HepG2 (cell line): ENCODE results near the gene NRIP2. TPM values are rescaled to one million over a fixed set of nuclear protein-coding genes. Genes with fewer than 3 reads are reported as not detected.

Source experiments
- CREB3 ChIP-seq: sonication (generic); formaldehyde crosslinking; IDR thresholded peaks from 2 replicates; pipeline ENCODE4 v1.5.0; 2020; ENCODE audit warnings: missing genetic modification reagents
- HIC2 ChIP-seq: sonication (generic); formaldehyde crosslinking; IDR thresholded peaks from 2 replicates; pipeline ENCODE4 v1.9.0; 2022; ENCODE audit warnings: low read depth, missing genetic modification reagents
- KLF16 ChIP-seq, 2 experiments: sonication (generic) in 1 of 2; formaldehyde crosslinking in 1 of 2; IDR thresholded peaks; 2 replicates each; pipeline versions ENCODE4 v1.6.1 to v1.8.0; 2016 to 2023; ENCODE audit warnings: missing genetic modification reagents in 2 of 2, missing compliant biosample characterization in 1 of 2
- MEIS2 ChIP-seq: sonication (generic); formaldehyde crosslinking; IDR thresholded peaks from 2 replicates; pipeline ENCODE4 v1.9.0; 2021; ENCODE audit warnings: mild to moderate bottlenecking, missing genetic modification reagents
- NFE2L1 ChIP-seq: sonication (generic); formaldehyde crosslinking; IDR thresholded peaks from 2 replicates; pipeline ENCODE4 v1.4.0; 2020; ENCODE audit warnings: missing genetic modification reagents, mild to moderate bottlenecking, borderline replicate concordance
- NFE2L2 ChIP-seq: fragments of 150-350 bp; IDR thresholded peaks from 2 replicates; pipeline ENCODE4 v1.6.1; 2014; ENCODE audit warnings: low read length
- NR2C2 ChIP-seq: sonication (generic); formaldehyde crosslinking; IDR thresholded peaks from 2 replicates; pipeline ENCODE4 v1.4.0; 2020; ENCODE audit warnings: missing genetic modification reagents, mild to moderate bottlenecking, moderate library complexity, borderline replicate concordance
- SIX4 ChIP-seq: sonication (generic); formaldehyde crosslinking; IDR thresholded peaks from 2 replicates; pipeline ENCODE4 v1.4.0; 2020; ENCODE audit warnings: missing genetic modification reagents
- ZBTB38 ChIP-seq: sonication (generic); formaldehyde crosslinking; IDR thresholded peaks from 2 replicates; pipeline ENCODE4 v1.5.1; 2020; ENCODE audit warnings: mild to moderate bottlenecking, missing genetic modification reagents
- ZHX2 ChIP-seq, 2 experiments: sonication (generic) in 1 of 2; formaldehyde crosslinking in 1 of 2; IDR thresholded peaks; 2 replicates each; pipeline versions ENCODE4 v1.6.1 to v1.9.0; 2014 to 2022; ENCODE audit warnings: antibody characterized with exemption in 1 of 2, borderline replicate concordance in 1 of 2, inconsistent platforms in 1 of 2, low read depth in 1 of 2, missing genetic modification reagents in 1 of 2
- ZNF33A ChIP-seq: sonication (generic); formaldehyde crosslinking; IDR thresholded peaks from 2 replicates; pipeline ENCODE4 v1.5.1; 2020; ENCODE audit warnings: missing genetic modification reagents, mild to moderate bottlenecking, moderate library complexity, borderline replicate concordance
- ZNF432 ChIP-seq: sonication (generic); formaldehyde crosslinking; IDR thresholded peaks from 2 replicates; pipeline ENCODE4 v1.5.0; 2020; ENCODE audit warnings: missing genetic modification reagents, mild to moderate bottlenecking, borderline replicate concordance
- ZNF558 ChIP-seq: sonication (generic); formaldehyde crosslinking; IDR thresholded peaks from 2 replicates; pipeline ENCODE4 v1.9.0; 2022; ENCODE audit warnings: mild to moderate bottlenecking, missing genetic modification reagents, borderline replicate concordance
- ZNF572 ChIP-seq: sonication (generic); formaldehyde crosslinking; IDR thresholded peaks from 2 replicates; pipeline ENCODE4 v1.5.1; 2020; ENCODE audit warnings: mild to moderate bottlenecking, missing genetic modification reagents
- polyA plus RNA-seq, 8 experiments: library from polyadenylated mRNA; depleted of rRNA in 3 of 8; stranded (reverse) in 7 of 8; unstranded in 1 of 8; fragments of >200 nt; fragmentation: Illumina TruSeq in 4 of 8; extraction: Trizol in 4 of 8; gene quantifications; 2 replicates each; pipeline versions ENCODE4 v1.2.1 to v1.2.3, GENCODE V29; 2011 to 2016; ENCODE audit warnings: low read depth in 4 of 8, missing spikeins in 1 of 8, mixed read lengths in 1 of 8; ENCODE audit not compliant: insufficient read depth in 1 of 8
- total RNA-seq, 5 experiments: library from RNA; depleted of rRNA; stranded (reverse); fragments of >200 nt; fragmentation: Illumina TruSeq; extraction: Trizol; gene quantifications; 2 replicates each; pipeline ENCODE4 v1.2.3, GENCODE V29; 2016; ENCODE audit warnings: low read depth in 1 of 5
- TF ChIP-seq, protein P1 (sequence below): sonication (generic); formaldehyde crosslinking; IDR thresholded peaks from 2 replicates; pipeline ENCODE4 v1.4.0; 2020; ENCODE audit warnings: missing genetic modification reagents

The NRIP2 gene
- total and polyA plus RNA-seq, 2 of the 13 experiments (the other 11 are each of a cell fraction or from before 2014, with no cell fraction given) = not detected

DNA sequence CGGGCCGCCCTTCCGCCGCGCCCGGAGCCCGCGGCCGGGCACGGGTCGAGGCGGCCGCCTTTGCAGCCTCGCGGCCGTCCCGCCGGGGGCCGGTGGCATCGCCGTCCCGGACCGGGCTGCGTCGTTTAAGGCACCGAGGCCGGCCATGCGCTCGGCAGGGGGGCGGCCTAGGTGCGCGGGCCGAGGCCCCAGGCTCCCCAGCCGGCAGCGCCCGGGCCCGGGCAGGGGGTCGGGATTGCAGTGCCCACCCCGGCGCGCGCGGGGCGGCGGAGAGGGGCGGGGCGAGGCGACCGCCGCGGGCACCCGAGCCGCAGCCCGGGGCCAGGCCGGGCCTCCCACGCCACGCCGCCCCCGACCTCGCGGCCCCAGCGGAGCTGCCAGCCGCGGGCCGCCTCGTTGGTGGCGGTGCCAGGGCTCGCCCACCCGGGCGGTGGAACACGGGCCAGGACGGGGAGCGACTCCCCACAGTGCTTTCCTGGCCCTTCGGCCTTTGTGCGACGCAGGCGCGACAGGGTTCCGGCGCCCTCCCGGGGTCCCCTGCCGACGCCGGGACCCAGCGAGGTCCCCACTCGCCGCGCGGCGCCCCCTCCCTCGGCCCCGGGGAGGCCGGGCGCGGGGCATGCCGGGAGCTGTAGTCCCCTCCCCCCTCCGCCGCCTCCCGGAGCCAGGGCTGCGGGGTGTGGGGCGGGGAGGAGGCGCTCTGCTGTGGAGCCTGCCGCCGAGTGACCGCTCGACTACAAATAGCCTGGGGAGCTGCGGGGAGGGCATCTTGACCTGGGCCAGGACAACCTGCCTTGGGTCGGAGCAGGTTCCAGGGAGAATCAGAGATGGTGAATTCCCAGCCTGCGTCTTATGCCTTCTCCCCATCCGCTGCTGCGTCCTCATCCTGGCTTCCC lies 39.3 kb downstream of the NRIP2 start (continued):
- TF ChIP-seq, protein P1, sequence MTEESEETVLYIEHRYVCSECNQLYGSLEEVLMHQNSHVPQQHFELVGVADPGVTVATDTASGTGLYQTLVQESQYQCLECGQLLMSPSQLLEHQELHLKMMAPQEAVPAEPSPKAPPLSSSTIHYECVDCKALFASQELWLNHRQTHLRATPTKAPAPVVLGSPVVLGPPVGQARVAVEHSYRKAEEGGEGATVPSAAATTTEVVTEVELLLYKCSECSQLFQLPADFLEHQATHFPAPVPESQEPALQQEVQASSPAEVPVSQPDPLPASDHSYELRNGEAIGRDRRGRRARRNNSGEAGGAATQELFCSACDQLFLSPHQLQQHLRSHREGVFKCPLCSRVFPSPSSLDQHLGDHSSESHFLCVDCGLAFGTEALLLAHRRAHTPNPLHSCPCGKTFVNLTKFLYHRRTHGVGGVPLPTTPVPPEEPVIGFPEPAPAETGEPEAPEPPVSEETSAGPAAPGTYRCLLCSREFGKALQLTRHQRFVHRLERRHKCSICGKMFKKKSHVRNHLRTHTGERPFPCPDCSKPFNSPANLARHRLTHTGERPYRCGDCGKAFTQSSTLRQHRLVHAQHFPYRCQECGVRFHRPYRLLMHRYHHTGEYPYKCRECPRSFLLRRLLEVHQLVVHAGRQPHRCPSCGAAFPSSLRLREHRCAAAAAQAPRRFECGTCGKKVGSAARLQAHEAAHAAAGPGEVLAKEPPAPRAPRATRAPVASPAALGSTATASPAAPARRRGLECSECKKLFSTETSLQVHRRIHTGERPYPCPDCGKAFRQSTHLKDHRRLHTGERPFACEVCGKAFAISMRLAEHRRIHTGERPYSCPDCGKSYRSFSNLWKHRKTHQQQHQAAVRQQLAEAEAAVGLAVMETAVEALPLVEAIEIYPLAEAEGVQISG = peak; percentile 79
- TF ChIP-seq ZNF432 = no peak
- TF ChIP-seq CREB3 (CRISPR knock-in tag) = 0 out of 2 replicates have a peak, but pooled peaks have one; percentile 39
- no peak for TF ChIP-seq NFE2L1 (CRISPR knock-in tag)
- no peak for TF ChIP-seq NFE2L2
- peak; percentile 79; the same call in 1 of the 2 replicates for TF ChIP-seq ZBTB38 (CRISPR knock-in tag)
- TF ChIP-seq ZHX2 (IDR thresholded peaks at IDR 0.05; ENCODE audit: low read depth) = no peak
- TF ChIP-seq ZHX2 (CRISPR knock-in tag; IDR thresholded peaks at IDR 0.05; ENCODE audit: borderline replicate concordance) = 0 out of 2 replicates have a peak, but pooled peaks have one; percentile 29
- no peak for TF ChIP-seq ZNF572 (CRISPR knock-in tag)
- TF ChIP-seq HIC2 (CRISPR knock-in tag) = no peak
- TF ChIP-seq KLF16 (CRISPR knock-in tag; IDR thresholded peaks at IDR 0.05) = peak in 1 of 2 experiments; percentile 57; a peak in 1 of 4 replicates
- TF ChIP-seq SIX4 (CRISPR knock-in tag) = no peak
- no peak for TF ChIP-seq ZNF33A (CRISPR knock-in tag)
- TF ChIP-seq ZNF558 (CRISPR knock-in tag) = 0 out of 2 replicates have a peak, but pooled peaks have one; percentile 4
- TF ChIP-seq MEIS2 (CRISPR knock-in tag) = peak; percentile 65; the same call in 1 of the 2 replicates
- peak; percentile 61 for TF ChIP-seq NR2C2 (CRISPR knock-in tag)
